Raji (cell line): ENCODE data around the gene GIT1.

Experiments used
- POLR2A ChIP-seq: IDR thresholded peaks from 2 replicates; pipeline ENCODE4 v1.6.1; 2011; ENCODE audit warnings: low read depth, low read length, control low read depth; ENCODE audit not compliant: insufficient read depth

GIT1 gene

DNA sequence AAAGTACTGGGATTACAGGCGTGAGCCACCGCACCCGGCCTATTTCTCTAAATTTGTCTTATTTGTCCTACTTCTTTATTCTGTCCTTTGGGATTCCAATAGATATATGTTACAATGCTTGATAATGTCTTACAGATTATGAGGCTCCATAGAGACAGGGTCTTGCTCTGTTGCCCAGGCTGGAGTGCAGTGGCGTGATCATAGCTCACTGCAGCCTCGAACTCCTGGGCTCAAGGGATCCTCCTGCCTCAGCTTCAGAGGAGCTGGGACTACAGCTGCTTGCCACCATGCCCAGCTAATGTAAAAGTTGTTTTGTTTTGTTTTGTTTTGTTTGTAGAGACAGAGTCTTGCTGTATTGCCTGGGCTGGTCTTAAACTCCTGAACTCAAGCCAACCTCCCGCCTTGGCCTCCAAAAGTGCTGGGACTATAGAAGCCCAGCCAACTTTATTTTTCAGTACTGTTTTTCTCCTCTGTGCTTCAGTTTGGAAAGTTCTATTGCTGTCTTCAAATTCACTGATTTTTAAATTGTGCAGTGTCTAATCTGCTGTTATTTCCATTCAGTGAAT is 13.7 kb upstream of the GIT1 start:
- TF ChIP-seq POLR2A: no peak

DNA sequence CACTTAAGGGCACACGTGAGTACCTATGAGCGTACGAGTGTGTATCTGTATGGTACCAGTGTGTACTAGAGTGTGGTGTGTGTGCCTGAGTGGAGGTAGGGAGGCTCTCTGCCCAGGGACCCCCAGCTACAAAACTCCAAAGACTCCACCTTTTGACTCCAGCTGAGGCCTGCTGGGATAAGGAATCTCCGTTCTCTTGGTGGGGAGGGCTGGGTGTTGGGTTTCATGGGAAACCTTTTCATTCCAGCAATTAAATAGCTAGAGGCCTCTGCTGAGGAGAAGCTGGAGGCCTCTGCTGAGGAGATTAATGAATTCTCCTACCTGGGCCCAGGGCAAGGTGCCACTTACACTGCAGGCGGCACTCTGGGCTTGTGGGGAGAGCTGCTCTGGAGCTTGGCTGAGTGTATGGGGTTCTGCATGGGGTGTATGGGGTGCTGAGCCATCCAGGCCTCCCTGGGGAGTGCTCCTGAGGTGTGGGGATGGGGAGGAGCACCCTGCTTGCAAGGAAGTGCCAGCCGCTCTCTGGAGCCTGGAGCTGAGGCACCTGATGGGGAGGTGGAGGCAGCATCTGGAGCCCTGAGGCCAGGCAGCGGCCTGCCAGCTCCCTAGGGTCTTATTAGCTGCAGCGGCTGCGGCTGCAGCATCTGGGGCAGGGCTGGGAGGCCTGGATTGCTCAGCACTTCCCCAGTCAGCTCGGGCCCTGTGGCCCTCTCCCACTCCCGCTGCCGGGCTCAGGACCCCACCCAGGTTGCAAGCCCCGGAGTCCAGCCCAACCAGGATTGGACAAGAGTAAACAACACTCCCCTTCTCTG is 8.1 kb upstream of the GIT1 start:
- no peak for TF ChIP-seq POLR2A

DNA sequence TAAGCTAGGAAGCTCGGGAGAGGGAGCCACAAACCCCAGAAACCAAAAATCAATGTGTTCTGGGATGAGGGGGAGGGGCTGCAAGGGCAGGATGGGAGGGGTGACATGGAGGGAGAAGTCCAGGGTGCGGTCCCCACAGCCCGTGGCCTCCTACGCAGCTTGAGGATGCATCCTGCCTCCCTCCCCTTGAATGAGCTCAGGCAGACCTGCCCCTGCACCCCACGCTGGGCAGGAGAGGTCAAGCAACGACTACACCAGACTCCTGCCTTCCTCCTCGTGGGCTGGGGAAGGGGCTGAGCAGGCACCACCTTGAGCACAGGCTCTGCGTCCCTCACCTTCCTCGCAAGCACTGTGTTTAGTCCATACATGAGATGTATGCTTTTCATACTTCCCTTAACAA is 7.4 kb upstream of the GIT1 start:
- TF ChIP-seq POLR2A: no peak

DNA sequence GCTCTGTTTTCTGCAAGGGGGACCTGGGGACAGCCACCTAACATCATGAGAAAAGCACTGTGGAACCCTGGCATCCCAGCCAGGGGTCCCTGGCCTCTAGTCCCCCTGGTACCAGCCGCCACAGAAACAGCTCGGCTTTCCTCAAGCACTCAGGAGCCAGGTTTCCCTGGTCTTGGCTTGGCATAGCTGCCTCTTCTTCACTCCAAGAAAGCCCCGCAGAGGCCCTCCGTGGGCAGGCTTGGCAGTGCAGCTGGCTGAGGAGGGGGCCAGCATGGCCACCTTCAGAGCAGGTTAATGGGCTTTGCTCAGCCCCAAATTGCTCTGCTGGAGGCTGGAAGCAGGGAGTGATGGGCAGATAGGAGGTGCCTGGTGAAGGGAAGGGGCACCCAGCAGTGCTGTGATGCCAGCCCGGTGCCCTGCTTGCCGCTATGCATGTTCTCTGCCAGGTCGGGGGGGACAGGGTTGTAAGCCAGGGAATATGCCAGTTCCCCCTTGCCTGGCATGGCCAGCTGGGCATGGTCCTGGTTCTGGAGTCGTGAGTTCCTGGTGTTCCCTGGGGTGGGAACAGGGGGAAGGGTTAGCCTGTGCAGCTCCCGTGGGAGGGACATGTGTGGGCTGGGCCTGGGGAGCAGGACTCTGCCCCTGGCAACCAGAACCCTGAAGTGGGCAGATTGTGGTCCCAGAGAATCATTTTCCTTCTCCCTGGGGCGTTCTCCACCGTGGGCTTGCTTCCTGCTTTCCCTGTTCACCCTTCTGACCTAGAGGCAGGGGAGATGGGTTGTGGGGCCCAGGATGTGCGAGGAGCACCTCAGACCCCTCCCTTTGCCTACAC is 6.7 kb upstream of the GIT1 start:
- no peak for TF ChIP-seq POLR2A

DNA sequence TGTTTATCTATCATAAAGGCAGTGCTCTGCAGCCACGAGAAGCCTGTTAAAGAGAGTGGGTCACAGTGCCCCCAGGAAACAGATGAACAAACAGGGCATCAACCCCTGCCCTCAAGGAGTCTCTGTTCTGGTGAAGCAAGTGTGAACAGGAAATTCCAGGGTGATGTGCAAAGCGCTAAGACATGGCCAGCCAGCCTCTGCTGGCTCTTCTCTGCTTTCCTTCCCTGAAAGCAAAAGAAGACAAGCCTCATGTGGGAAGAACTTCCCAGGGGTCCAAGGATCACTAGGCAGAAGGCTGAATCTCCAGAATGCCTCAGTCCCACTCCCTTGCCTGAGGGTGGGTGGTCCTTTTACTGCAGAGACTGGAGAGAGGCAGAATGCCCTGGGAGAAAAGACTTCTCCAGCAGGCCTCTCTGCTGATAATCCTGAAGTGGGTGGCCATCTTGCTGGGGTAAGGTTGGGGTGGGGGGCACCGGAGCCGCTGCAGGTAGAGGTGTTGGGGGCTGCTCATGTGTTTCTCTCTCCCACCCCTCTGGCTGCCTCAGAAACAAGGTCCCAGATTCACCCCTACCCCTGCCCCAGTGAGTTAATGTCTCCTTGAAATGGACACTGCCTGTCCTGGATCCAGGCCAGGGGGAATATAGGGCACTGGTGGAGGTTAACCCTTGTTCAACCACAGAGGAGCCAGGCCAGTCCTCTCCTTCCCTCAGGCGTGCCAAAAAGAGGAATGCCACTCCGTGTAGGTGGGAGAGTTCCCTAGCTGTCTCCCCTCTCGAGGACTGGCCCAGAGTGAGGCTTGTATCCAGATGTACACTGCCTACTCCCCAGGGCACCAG is 5.9 kb upstream of the GIT1 start:
- TF ChIP-seq POLR2A: no peak

DNA sequence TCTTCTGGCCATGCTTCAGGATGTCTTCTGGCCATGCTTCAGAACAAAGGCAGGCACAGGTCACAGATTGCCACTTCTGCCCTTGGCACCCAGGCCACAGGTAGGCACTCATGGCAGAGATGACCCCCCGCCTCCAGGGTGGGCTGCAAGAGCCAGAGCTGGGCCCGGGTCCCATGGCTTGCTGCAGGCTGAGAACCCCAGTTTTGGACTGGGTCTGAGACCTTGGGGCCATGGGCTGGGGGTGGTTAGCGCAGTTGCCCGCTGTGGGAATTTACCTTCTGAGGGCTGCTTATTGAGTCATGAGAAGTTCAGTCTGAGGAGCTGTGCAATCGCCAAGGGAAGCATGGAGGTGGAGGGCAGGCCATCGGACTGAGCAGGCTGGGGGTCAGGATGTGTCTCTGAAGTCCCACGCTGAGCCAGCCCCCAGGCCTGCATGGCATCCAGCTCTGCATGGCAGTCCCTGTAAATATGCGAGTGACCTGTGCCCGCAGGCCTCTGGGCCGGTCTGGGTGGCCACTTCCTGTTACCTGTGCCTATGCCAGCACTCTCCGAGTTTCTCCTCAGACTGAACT is 5.2 kb upstream of the GIT1 start:
- no peak for TF ChIP-seq POLR2A

DNA sequence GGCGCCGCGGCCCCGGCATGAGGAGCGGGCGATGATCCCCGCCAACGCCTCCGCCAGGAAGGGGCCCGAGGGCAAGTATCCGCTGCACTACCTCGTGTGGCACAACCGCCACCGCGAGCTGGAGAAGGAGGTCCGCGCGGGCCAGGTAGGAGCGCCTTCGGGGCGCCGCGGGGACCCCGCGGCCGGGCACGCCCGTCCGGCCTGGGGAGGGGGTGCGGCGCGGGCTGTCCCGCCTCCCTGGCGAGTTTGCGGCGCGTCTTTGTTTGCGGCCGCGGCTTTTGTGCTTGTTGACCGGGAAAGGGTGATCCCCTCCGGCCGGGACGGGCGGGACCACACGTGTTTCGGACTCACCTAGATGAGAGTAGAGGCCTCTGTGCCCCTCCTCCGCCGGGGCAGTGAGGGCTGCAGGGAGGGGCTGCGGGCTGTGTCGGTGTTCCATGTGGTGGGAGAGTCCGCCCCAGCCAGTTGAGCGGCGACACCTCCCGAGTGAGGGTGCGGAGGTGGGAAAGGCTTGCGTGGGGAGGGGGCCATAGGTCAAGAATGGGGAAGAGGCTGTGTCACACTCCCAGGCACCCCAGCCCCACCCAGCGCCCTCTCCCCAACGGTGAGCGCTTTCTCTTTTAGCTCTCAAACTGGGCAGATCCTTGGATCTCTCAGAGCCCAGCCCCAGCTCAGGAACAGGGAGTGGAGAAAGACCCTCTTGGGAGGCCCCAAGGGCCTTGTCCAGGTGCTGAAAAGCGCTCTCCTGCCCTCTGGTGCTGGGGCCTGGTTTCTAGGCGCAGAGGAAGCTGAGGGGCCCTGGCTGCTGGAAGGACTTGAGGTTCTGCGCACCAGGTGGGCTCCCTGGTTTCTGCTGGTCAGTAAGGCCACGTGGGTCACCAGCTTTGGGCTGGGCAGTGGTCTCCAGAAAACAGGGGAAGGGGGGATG is 4.4 kb upstream of the GIT1 start:
- TF ChIP-seq POLR2A: 0 out of 2 replicates have a peak, but pooled peaks have one; percentile 19

DNA sequence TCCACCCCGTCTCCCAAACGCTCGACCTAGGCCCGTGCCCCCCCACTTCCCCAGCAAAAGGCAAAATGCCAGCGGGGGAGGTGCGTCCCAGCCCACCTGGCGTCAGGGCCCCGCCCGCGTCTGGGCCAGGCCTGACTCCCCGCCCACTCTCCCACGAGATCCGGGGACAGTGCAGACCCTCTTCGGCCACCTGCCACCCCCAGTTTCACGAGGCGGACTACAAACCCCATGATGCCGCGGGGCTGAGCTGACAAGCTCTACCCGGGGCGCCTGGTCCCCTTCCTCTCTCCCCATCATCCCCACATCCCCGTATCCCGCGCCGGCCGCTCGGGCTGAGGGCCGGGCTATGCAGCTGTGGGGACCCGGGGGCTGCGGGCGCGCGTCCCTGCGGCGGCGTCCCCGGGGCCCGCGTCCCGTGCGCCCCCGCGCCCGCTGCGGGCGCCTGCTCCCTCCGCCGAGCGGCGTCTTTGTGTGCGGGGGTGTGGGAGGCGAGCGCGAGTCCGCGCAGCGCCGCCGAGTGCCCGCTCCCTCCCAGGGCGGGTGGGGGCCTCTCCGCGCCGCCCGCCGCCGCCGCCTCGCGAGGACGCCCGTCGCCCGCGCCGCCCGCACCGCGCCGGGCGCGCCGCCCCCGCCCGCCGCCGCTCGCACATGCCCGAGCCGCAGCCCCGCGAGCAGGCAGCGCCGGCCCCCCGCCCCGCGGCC is 3.6 kb upstream of the GIT1 start, which contains the start of gene ANKRD13B:
ANKRD13B (plus strand) TSS at position 283 of the 702 bp plus-strand sequence. CDS start 490 bp downstream, outside the sequence.
- peak; percentile 45 for TF ChIP-seq POLR2A

DNA sequence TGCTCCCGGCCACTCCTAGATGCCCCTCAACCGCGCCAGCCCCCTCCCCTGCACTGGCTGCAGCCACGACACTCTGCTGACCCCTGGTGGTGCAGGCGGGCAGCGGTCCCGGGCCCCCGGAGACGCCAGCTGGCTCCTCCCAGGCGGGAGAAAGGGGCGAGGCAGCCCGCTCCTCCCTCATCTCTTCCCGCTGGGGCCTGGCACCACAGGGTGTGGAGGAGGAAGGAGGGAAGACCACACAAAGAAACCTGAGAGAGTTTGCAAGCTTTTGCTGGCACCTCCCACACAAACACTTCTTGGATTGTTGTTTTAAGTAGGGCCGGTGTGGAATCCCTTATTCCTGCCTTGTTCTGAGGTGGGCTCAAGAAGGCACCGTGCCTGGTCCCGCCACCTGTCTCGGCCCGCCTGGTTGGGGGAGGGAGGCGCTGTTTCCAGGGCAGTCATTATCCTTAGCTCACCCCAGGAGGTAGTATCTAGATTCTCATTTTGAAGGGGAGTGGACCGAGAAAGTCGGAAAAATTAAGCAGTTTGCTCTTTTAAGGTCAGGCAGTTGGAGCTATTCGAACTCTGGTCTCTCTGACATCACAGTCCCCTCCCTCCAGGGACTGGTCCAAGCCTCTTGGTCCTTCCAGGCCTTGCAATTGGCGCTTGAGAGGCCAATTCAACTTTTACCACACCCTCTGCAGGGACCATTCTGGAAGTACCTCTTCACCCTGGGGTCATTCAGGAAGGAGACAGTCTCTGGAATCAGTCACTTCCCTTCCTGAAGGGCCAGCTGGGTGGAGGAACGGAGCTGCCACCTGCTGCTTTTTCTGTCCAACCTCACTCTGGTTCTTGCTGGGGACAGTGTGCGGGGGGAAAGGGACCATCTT is 2.5 kb upstream of the GIT1 start:
- peak; percentile 51; the same call in 1 of the 2 replicates for TF ChIP-seq POLR2A

DNA sequence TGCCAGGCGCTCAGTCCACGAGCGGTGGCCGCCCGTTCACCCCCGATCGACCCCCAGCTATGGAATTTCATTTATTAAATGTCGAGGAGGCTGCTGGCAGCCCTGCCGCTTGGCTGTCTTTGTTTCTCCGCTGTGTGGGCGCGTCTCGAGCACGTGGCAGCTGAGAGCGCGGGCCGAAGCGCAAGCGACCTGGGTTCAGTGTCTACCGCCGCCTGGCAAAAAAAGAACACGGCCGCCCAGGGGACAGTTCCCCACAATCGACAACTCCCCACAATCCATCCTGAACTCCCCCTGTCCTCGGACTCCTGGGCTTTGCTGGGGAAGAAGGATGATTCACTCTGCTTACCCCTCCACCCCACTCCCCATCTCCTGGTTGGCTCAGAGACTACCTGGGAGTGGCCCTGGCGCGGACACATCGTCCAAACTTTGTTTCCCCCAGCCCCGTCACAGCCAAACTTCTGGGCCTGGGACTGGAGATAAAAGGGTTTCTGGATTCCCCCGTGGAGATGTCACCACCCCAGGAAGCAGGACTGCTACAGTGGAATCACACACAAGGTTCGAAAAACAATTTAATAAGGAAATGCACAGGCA is 1.8 kb upstream of the GIT1 start:
- TF ChIP-seq POLR2A: no peak

DNA sequence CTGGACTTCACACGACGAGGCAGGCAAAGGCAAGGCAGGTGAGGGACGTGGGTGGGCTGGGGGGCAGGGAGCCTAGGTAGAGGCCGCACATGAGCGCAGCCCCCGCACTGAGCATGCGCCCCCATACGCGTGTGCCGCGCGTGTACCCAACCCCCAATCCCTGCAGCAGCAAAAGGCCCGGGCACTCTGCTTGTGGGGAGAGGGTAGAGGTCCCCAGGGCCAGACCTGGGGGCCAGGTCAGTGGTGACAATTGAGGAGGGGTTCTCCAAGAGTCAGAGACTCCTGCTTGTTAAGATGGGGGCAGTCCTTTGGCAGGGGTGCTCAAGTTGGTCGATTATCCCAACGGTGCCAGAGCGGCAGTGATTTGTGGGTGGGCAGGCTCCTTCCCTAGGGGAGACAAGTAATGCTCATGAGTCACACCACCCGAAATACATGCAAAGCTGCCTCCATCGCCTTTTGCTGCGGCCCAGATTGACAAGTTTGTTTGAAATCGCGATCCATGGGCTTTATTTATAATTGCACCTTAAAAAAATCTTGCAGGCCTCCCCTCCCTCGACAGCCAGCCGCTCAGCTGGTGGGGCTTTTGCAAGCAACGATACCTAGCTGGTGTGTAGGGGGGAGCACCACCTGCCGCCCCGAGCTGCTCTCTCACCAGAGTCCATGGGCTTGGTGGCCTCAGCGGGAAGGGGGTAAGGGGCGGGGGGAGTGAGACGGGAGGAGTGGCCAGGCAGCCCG is 1.1 kb upstream of the GIT1 start:
- TF ChIP-seq POLR2A: no peak
